Stomach (tissue), 4 donors: Measurements from ENCODE around the gene SIN3B.

ENCODE experiments used
- CTCF ChIP-seq, 7 experiments: fragments of 450-650 bp in 4 of 7; fragments of 200-600 bp in 3 of 7; sonication (generic) in 3 of 7; IDR thresholded peaks; one replicate each; pipeline ENCODE4 v1.5.1; 2016 to 2019; ENCODE audit warnings: antibody characterized with exemption in 7 of 7, control low read depth in 2 of 7, mild to moderate bottlenecking in 1 of 7
- EP300 ChIP-seq: sonication (generic); formaldehyde crosslinking; IDR thresholded peaks from one replicate; pipeline ENCODE4 v1.6.1; 2017; ENCODE audit warnings: antibody characterized with exemption
- POLR2A ChIP-seq, 4 donors: fragments of 450-650 bp; IDR thresholded peaks; one replicate each; pipeline ENCODE4 v1.6.1; 2016; ENCODE audit warnings: antibody characterized with exemption in 4 of 4, control low read depth in 2 of 4, mild to moderate bottlenecking in 1 of 4, moderate library complexity in 1 of 4

- TF ChIP-seq POLR2A (IDR thresholded peaks at IDR 0.05): no peak
- TF ChIP-seq CTCF (IDR thresholded peaks at IDR 0.05): no peak
- no peak for TF ChIP-seq EP300
These were observed 40.3 kb downstream of the SIN3B start for GRCh38 chr19:16869331-16869972.
